RPMI7951 (cell line): ENCODE results near the gene ANKRD53. TPM values are rescaled to one million over a fixed set of nuclear protein-coding genes. Genes with fewer than 3 reads are reported as not detected.
A peak's percentile ranks its signal among the peaks of the same experiment; 100 is the strongest.
"Not testable (repeated sequence)": the region's sequence is repeated elsewhere in the genome, so short reads cannot be mapped to it uniquely, and the experiment has no call there.

Experiments
- DNase-seq: peaks from one replicate; pipeline ENCODE4 v3.0.0-alpha.2; 2012; ENCODE audit warnings: low read depth
- total RNA-seq: library from RNA; depleted of rRNA; stranded (reverse); fragments of >200 nt; shearing (Covaris generic); gene quantifications from 2 replicates; pipeline ENCODE4 v1.2.3, GENCODE V29; 2014

ANKRD53 gene
- total RNA-seq, 1 experiment from 2014 or later = not detected

DNA sequence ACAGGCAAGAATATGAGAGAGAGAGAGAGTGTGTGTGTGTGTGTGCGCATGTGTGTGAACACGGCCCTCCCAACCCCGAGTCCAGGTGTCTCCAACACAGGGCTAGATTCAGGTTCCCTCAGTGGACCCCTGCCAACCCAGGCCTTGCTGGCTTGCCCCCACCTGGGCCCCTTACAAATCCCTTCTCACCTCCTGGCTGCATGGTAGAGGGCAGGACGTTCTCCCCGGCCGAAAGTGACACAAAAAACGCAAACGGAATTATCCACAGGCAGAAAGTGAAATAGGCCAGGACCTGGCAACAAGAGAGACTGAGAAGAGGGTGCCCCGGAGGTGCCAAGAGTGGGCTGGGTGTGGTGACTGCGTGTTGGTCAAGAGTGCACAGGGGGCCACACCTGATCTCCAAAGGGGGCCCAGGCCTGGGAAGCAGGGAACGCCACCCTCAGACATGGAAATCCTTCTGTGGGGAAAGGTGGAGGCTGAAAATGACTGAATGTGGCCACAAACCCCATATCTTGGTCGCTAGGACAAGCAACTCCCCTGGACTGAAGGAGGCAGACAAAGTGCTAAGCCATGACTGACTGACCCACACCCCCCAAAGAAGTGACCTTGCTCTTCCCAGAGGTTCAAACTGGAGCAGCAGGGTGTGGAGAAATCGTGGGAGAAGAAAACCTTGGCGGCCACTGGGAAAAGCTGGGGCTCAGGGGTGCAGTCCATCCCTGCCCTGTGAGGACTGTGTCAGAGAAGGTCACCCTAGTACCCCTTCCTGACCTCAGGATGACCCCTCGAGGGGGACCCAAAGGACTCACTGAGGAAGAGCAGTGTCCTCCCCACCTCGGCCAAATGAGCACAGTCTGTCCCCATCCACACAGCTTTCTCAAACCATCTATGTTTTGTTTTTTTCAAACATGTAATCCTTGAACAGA is 10.6 kb downstream of the ANKRD53 start:
- no peak for DNase-seq

- no peak for DNase-seq
Observed at GRCh38 chr2:70990216-70990615, 11.8 kb downstream of the ANKRD53 start.

GRCh38 chr2:70991142-70991541 is 12.7 kb downstream of the ANKRD53 start:
- no peak for DNase-seq

GRCh38 chr2:70991742-70992141 is 13.3 kb downstream of the ANKRD53 start:
- DNase-seq = no peak

GRCh38 chr2:70992945-70993853 is 14.8 kb downstream of the ANKRD53 start:
- no peak for DNase-seq

GRCh38 chr2:70994009-70994698 is 15.7 kb downstream of the ANKRD53 start:
- DNase-seq = peak; percentile 24

DNA sequence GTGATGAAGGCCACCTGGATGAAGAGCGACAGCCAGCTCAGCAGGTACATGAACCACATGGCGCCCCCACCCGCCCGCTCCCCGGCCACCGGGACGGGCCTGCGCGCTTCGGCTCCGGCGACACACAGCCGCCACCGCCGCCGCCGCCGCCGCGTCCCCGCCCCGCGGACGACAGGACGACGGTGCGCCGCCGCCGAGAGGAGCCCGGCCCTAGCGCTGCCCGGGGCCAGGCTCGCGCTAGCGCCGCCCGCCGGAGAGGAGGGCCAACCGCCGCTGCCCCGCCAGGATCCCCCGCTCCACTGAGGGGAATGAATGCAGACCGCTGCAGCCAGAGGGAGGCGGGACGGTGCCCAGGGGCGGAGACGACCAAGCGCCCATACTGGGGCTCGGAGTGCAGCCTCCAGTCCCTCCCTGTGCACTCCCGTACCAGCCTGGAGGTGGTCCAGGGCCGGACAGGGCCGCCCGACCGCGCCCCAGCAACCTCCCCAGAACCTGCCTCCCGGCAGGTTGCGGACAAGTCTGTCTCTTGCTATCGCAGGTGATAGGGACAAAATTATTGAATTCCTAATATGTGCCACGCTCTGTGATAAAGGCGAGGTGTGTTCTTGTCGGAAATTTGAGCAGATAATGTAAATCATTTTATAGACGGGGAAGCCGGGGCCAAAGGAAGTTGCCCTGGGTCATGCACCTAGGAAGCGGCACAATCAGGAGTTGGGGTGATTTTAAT is 16.4 kb downstream of the ANKRD53 start, which contains the start of gene TEX261:
Gene TEX261, minus strand, starts transcription at position 175 of the 727 bp plus-strand sequence. Its CDS starts 116 bp downstream, at position 59.
- DNase-seq = peak; percentile 88

DNA sequence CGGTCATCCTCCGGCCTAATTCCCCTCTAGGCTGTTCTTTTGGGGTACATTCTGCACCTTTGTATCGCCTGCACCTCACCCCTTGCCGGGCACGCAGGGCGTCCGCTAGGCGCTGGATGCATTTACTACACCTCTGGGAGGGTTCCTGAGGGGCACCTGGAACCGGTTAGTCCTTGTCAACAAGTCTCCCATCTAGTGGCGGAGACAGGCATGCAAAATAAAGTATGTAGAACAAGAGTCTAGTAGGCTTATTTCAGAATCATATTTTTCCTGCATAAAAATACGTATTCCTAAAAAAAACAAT is 16.9 kb downstream of the ANKRD53 start:
- peak; percentile 32 for DNase-seq

- DNase-seq = not testable (repeated sequence)
Observed at GRCh38 chr2:70998885-70999284, 20.5 kb downstream of the ANKRD53 start.

DNA sequence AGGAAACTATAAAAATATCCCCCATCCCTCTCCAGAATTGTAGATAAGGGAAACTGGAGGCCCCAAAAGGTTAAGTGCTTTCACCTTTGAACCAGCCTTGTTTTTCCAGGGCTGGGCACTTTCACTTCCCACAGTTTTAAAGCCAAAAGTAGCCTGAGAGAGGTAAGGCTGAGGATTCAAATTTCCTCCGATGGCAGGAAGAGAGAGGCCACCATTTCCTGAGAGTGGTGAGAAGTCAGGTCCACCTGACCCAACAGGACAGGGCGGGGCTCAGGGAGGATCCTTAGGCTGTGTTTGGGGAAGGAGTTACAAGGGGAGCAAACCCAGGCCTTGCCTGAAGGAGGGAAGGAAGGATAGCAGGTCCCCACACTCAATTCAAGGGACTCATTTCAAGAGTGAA is 20.9 kb downstream of the ANKRD53 start:
- no peak for DNase-seq

- not testable (repeated sequence) for DNase-seq
Observed at GRCh38 chr2:70999931-71000330, 21.5 kb downstream of the ANKRD53 start.

GRCh38 chr2:71000780-71001591 is 22.6 kb downstream of the ANKRD53 start:
- DNase-seq = peak; percentile 64

- no peak for DNase-seq
Observed at GRCh38 chr2:71001592-71001927, 23.1 kb downstream of the ANKRD53 start.

DNA sequence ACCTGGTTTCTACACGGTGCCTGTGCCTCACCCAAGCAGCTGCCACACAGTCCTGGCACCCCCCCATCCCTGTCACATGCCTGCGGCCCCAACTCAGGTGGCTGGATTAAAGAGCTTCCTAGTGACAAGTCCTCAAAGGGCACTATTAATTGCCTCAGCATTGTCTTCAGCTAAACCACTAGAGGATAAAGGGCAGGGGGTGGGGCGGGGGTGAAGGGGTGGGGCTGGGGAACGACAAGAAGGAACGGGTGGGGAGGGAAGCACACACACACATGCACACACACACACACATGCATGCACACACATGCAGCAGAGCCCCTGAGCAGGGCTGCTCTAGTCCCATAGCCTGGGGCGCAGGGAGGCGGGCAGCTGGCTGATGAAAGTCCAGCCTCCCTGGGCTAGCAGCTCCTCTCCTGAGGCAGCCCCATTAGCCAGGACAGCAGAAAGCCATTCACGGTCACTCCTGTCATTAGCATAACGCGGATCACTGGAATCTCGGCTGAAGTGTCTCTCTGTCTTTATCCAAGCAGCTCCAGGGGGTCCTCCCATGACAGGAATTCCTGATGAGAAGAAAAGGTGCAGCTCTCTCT is 23.6 kb downstream of the ANKRD53 start:
- peak; percentile 36 for DNase-seq

- no peak for DNase-seq
Observed at GRCh38 chr2:71003396-71003795, 25.0 kb downstream of the ANKRD53 start.

DNA sequence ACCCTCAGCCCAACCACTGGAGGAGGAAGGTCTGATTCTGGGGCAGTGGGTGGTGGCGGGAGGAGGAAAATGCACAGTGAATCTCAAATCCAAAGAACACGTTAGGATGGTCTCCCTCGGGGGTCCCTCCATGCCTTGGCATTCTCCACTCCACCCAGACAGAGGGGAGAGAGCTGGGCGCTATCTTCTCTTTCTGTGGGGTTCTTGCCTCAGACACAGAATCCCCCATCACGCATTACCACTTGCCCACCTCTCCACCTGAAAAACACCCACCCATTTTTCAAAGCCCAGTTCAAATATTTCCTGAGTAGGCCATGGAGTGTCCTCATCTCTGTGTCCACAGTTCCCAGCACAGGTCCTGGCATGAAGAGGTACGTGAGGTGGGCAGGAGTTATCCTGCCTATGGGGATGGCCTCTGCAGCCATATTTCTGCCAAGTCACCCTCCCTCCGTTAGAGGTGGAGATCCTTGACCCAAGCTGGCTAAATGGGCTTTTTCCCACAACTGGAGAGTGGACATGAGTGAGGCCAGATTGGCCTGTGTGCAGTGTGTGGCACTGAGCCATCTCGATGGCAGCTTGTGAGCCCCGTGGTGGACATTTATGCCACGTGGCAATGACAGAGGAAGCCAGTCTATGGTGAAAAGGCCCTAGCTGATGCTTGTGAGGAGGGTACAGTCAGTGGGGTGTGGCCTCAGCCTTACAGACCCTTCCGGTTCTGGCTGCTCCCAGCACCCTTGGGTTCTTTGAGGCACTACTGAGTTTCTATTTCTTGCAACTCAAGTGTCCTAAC is 25.7 kb downstream of the ANKRD53 start:
- no peak for DNase-seq

DNA sequence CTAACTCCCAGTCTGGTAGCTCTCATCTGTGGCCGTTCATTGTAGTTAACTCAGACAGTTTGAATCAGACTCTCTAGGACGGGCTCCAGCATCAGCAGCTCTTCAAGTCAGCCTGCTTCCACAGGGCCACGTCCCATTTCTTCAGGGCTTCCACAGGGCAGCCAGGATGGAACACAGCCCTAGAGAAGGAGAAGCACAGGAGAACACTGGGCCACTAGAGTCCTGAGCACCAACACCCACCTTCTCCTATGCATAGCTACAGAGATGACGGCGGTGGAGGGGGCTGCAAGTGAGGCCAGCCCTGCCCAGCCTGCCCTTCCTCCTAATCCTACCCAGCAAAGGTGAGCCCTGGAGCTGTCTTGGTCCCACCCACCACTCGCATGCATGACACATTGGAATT is 26.4 kb downstream of the ANKRD53 start:
- no peak for DNase-seq

DNA sequence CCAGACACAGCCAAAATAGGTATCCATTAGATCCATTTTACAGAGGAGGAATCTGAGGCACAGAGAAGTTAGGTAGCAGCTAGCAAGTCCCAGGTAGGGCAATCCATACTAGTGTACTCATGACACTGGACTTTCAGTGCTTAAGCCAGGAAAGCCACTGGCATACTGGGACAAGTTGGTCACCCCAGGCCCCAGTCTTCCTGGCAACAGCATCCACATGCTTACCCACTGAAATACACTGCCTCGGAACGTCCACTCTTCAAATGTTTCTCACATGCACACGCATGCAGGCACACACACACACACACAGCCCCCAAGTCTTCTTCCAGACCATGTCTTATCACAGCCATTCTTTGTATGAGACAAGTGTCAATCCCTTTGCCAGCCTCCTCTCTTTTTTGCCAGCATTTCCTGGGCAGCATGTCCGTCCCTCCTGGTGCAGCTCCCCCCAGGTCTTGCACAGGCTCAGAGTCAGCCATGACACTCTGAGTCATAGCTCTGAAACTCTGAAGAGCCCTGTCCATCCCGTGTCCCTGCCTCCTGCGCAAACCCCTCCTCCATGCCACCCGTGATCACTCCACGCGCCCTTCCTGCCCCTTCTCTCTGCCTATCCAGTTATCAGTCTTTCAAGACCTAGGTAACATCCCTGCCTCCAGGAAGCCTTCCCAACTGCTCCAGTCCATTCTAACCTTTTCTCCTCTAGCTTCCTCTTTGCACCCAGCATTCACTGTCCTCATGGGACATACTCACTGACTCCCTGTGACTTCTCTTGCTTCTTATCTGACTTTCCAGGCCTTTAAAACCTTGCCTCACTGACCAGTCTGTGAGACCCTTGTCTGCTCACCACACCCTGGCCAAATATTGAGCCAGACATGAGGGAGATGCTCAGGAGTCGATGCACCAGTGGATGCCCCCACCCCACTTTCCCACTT is 27.1 kb downstream of the ANKRD53 start:
- no peak for DNase-seq
